Placental pericyte (primary cell): ENCODE measurements around the gene DENND1C. TPM values are rescaled to one million over a fixed set of nuclear protein-coding genes. Genes with fewer than 3 reads are reported as not detected.

ENCODE experiments used
- small RNA-seq: library from RNA; depleted of rRNA; stranded (forward); fragments of <200 nt; gene quantifications from one replicate; pipeline ENCODE3, GENCODE V24; 2012; ENCODE audit warnings: low replicate concordance
- total RNA-seq: library from RNA; depleted of rRNA; stranded (reverse); fragments of >200 nt; gene quantifications from 2 replicates; pipeline ENCODE4 v1.2.3, GENCODE V29; 2012

The DENND1C gene, protein sequence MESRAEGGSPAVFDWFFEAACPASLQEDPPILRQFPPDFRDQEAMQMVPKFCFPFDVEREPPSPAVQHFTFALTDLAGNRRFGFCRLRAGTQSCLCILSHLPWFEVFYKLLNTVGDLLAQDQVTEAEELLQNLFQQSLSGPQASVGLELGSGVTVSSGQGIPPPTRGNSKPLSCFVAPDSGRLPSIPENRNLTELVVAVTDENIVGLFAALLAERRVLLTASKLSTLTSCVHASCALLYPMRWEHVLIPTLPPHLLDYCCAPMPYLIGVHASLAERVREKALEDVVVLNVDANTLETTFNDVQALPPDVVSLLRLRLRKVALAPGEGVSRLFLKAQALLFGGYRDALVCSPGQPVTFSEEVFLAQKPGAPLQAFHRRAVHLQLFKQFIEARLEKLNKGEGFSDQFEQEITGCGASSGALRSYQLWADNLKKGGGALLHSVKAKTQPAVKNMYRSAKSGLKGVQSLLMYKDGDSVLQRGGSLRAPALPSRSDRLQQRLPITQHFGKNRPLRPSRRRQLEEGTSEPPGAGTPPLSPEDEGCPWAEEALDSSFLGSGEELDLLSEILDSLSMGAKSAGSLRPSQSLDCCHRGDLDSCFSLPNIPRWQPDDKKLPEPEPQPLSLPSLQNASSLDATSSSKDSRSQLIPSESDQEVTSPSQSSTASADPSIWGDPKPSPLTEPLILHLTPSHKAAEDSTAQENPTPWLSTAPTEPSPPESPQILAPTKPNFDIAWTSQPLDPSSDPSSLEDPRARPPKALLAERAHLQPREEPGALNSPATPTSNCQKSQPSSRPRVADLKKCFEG
- total RNA-seq, result not detected in 2 replicates

DNA sequence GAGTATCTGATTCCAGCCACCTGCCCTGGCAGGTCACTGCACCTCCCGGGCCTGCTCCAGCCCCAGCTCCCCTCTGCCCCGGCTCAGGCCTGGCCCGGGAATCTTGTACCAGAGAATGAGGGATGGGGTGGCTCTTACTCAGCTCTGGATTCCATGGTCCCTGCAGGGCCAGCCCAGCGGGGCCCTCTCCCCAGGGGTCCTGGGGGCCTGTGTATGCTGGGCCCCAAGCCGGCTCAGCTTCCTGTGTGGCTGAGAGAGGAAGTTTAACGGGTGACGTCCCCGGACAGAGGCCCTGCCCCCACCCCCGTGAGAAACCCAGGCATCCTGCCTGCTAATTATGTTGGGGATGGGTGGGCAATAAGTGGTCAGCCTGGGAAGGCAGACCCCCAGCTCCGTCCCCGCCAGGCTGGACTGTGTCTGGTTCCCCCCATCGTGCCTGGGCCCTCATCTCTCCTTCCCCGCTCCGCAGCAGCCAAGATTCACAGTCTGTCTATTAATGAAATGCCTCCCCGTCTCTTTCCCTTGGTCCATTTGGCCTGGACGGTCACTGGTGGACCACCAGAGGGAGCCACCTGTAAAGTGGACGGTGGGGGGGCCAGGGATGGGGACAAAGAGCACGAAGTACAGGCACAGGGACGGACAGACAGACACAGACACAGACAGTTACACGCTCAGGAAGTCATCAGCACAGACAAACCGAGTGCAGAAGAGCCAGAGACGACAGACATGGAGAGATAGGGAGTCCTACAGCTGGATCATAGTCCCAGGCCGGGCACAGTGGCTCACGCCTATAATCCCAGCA is at the start of gene DENND1C:
TSS of gene DENND1C (minus strand) at position 247 of the 802 bp plus-strand sequence. CDS start at position 155, 92 bp downstream.

DNA sequence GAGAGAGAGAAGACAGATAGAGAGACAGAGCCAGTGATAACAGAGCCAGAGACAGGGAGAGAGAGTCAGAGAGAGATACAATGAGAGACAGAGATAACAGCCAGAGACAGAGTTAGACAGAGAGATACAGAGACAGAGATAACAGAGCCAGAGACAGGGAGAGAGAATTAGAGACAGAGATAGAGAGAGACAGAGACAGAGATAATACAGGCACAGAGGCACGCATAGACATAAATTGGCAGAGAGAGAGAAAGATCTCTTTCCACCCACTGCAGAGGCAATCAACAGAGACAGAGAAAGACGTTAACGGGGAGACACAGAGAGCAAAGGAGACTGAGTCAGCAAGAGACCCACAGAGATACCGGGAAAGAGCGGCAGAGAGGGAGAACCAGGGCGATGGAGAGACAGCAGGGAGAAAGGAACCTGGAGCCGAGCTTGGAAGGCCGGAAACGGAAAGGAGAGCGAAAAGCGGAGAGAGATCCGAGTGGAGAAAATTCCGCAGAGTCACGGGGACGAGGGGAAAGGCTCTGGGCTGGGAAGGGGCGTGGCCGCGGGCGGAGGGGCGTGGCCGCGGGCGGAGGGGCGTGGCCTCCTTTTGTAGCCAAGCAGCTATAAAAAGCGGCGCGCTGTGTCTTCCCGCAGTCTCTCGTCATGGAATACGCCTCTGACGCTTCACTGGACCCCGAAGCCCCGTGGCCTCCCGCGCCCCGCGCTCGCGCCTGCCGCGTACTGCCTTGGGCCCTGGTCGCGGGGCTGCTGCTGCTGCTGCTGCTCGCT is 49.0 kb upstream of the DENND1C start, which contains the start of gene TNFSF9:
TSS of gene TNFSF9 (plus strand) at position 641 of the 777 bp plus-strand sequence. CDS start at position 652, 11 bp downstream.

DNA sequence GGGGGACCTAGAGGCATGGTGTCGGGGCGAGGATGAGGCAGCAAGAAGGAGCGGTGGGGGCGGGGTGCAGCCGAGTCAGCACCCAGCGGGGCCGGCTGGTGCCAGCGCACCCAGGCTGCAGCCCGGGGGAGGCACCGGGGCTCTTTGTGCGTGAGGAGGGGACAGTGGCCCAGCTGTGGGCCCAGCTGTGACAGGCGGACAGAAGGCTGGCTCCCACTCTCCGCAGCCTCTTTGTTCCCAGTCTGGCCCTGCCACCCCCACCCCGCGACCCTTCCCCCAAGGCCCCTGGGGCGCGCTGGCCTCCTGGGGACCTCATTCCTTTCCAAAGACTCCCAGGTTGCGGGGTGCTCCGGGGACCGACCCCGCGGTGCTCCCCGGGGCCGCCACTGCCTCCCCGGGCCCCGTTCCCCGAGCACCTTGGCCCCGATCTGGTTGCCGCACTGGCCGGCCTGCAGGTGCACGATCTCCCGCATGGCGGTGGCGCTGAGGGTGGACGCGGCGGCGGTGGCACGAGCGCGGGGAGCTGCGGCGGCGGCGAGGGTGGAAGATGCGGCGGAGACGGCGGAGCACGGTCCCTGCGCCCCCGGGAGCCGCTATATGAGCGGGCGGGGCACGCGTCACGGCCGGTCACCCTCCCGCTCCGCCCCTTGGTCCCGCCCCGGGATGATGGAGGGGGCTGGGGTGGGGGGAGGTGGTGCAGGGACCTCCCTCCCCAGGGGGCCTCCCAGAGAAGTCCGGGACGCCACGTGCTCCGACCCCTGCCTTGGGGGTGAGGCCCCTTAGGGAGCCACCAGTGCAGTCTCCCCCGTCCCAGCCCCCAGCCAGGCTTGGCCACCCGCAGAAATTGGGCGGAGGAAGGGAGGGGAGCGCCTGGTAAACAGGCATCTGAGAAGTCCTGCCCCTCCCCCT is 20.4 kb upstream of the DENND1C start, which contains the start of gene TUBB4A:
TSS of gene TUBB4A (minus strand) at position 570 of the 909 bp plus-strand sequence. CDS start at position 473, 97 bp downstream.

DNA sequence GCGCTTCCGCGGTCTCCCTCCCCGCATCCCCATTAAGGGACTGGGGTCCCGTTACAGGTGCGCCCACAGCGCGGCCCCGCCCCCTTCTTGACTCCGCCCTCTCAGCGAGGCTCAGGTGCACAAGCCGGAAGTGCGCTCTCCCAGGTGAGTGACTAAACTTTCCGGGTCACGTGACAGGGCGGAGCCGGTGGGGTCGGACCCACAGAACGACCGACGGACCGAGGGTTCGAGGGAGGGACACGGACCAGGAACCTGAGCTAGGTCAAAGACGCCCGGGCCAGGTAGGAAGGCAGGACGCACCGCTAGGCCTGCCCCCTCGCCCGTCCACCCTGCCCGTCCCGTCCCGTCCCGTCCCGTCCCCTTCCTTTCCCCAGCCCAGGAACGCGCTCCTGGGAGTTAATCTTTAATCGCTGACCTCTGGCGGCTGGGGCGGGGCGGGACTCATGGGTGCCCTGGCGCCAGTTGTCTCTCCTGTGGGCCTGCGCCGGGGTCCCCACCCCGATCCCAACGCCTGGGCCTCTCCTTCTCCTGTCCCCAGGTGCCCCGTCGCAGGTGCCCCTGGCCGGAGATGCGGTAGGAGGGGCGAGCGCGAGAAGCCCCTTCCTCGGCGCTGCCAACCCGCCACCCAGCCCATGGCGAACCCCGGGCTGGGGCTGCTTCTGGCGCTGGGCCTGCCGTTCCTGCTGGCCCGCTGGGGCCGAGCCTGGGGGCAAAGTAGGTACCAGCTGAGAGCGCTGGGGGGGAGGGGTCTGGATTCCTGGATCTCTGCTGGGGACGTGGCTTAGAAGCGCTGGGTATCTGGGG is 17.3 kb downstream of the DENND1C start, which contains the start of gene CRB3:
TSS of gene CRB3 (plus strand) at position 202 of the 804 bp plus-strand sequence. CDS start at position 633, 431 bp downstream.

DNA sequence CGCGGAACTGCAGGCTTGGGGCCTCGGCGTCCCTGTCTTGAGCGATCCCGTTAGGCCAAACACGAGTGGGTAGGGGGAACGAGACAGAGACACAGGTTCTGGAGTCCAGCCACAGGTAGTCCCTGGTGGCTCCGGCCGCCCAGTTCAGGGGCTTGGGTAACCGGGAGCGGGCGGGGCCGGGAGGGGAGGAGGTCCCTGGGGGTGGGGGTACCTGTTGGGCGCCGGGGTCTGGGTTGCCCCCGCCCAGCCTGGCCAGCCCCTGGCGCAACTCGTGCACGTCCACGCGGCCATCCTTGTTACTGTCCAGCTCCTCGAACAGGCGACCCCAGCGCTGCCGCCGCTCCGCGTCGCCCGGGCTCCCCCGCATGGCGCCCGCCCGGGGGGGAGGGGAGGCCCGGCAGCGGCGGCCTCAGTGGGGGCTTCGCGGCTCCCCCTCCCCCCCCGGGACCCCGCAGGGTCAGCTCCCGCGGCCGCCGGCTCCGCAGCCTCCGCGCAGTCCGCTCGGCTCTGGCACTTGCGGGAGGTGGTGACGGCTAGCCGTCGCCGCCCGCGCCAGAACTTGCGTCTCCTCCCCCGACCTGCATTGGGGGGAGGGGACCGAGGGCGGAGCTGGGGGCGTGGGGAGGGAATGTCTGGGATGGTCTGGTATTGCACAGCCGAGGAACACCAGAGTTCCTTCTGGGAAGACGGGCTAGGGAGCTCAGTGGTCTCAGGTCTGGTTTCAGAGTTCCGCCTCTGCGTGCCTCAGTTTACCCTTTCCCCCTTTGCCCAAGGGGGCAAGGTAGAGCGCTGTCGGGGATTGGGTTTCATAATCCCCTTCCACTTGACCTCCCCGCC is 22.1 kb downstream of the DENND1C start, which contains the start of gene SLC25A23:
TSS of gene SLC25A23 (minus strand) at position 531 of the 837 bp plus-strand sequence. CDS start at position 367, 164 bp downstream.

DNA sequence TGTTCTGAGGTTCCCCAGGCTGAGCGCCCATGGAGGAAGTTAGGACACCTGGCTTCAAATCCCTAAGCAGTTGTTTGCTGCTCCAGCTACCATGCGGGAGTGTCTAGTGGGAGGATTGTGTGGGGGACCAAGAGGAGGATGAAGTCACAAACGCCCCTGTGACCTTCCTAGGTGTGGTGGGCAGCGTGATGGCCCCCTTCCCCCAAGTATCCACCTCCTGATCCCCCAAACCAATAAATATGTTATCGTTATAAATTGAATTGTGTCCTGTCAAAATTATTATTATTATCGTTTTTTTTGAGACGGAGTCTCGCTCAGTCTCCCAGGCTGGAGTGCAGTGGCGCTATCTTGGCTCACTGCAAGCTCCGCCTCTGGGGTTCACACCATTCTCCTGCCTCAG is 47.9 kb downstream of the DENND1C start, which contains the start of gene SLC25A41:
TSS of gene SLC25A41 (minus strand) at position 101 of the 400 bp plus-strand sequence. CDS start at position 31, 70 bp downstream.

DNA sequence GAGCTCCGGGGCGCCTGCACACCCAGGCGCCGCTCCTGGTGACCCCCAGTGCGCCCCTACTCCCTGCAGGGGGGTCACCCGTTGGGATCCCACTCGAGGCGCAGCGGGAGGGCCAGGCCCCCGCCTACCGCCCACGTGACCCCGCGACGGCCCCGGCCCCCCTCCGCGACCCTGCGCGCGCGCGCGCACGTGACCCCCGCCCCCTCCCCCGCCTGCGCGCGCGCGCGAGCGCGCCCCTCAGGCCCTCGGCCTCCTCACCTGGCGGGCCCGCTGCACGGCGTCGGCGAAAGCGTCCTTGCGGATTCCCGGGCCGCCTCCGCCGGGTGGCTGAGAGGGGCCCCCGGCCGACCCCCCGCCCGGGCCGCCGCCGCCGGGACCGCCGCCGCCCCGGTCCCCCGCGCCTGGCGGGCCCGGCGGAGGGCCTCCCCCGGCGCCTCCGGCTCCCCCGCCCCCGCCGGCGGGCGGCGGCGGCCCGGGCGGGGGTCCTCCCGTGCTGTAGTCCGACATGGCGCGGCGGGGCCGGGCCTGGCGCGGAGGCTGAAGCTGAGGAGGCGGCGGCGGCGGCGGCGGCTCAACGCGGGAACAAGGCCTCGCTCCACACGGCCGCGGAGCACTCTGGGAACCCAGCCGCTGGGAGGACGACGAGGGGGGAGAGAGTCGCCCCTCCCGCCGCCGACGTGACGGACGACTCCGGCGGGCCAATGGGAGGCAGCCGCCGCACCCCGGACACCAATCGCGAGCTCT is 57.2 kb downstream of the DENND1C start, which contains the start of gene KHSRP:
TSS of gene KHSRP (minus strand) at position 617 of the 744 bp plus-strand sequence. CDS start at position 507, 110 bp downstream.

Small RNA genes within 50 kb of the gene (small RNA-seq; reads per million reads assigned to genes)
- not detected for gene AC010503.2

Other genes starting within 250 kb of the DENND1C start
- 14.6 and 18.6 TPM in 2 replicates for gene MLLT1, start 201.8 kb downstream of the DENND1C start, total RNA-seq
- not detected in 2 replicates for gene ACER1, start 148.2 kb downstream of the DENND1C start, total RNA-seq
- gene CLPP, start 120.3 kb downstream of the DENND1C start, total RNA-seq, result 67.3 and 84.5 TPM in 2 replicates
- gene ALKBH7, start 109.0 kb downstream of the DENND1C start, total RNA-seq, result 31.1 and 45.7 TPM in 2 replicates
- 0.43 and 0.88 TPM in 2 replicates for gene PSPN, start 105.9 kb downstream of the DENND1C start, total RNA-seq
- gene GTF2F1, start 88.6 kb downstream of the DENND1C start, total RNA-seq, result 46.2 and 107 TPM in 2 replicates
- gene KHSRP, start 57.0 kb downstream of the DENND1C start, total RNA-seq, result 81.2 and 189 TPM in 2 replicates
- under 0.01 TPM in 1 of 2 replicates, not detected in the other for gene SLC25A41, start 48.0 kb downstream of the DENND1C start, total RNA-seq
- gene SLC25A23, start 22.0 kb downstream of the DENND1C start, total RNA-seq, result 16.3 and 35.7 TPM in 2 replicates
- not detected in 2 replicates for gene CRB3, start 17.5 kb downstream of the DENND1C start, total RNA-seq
- not detected in 2 replicates for gene TUBB4A, start 20.5 kb upstream of the DENND1C start, total RNA-seq
- 0.29 TPM in 1 of 2 replicates, not detected in the other for gene TNFSF9, start 49.2 kb upstream of the DENND1C start, total RNA-seq
- 0.29 TPM in 1 of 2 replicates, not detected in the other for gene CD70, start 109.4 kb upstream of the DENND1C start, total RNA-seq
- 0.14 and 0.22 TPM in 2 replicates for gene TNFSF14, start 188.4 kb upstream of the DENND1C start, total RNA-seq
- 33.9 and 203 TPM in 2 replicates for gene C3, start 238.9 kb upstream of the DENND1C start, total RNA-seq